Neural cell (in vitro differentiated cells): ENCODE measurements around the gene PCDH18. TPM values are rescaled to one million over a fixed set of nuclear protein-coding genes. Genes with fewer than 3 reads are reported as not detected.

Source experiments
- H2AFZ ChIP-seq: fragments of 200-600, 300-800 bp; sonication (generic), shearing (Covaris generic); 2 replicates; pipeline ENCODE4 v1.6.0; 2014; ENCODE audit warnings: low read depth, mild to moderate bottlenecking, antibody characterized with exemption, low read length, moderate library complexity
- H3F3A ChIP-seq: fragments of 200-600 bp; shearing (Covaris generic); 2 replicates; pipeline ENCODE4 v1.6.1; 2016; ENCODE audit warnings: mild to moderate bottlenecking, moderate library complexity, mixed read lengths, antibody characterized with exemption, low read length; ENCODE audit not compliant: insufficient read depth, poor library complexity, severe bottlenecking
- H3K27ac ChIP-seq: fragments of 200-600, 300-800 bp; sonication (generic), shearing (Covaris generic); 2 replicates; pipeline ENCODE4 v1.5.1; 2014; ENCODE audit warnings: mild to moderate bottlenecking, low read length, moderate library complexity
- H3K27me3 ChIP-seq: fragments of 300-800, 200-600 bp; sonication (generic), shearing (Covaris generic); 2 replicates; pipeline ENCODE4 v1.6.0; 2014; ENCODE audit warnings: mild to moderate bottlenecking, low read depth, low read length, moderate library complexity; ENCODE audit not compliant: insufficient read depth
- H3K36me3 ChIP-seq: fragments of 300-800, 200-600 bp; sonication (generic), shearing (Covaris generic); 2 replicates; pipeline ENCODE4 v1.5.1; 2014; ENCODE audit warnings: mild to moderate bottlenecking, antibody characterized with exemption, low read length, moderate library complexity; ENCODE audit not compliant: insufficient read depth
- H3K4me2 ChIP-seq: fragments of 300-800, 200-600 bp; sonication (generic), shearing (Covaris generic); 2 replicates; pipeline ENCODE4 v1.6.0; 2014; ENCODE audit warnings: mild to moderate bottlenecking, low read length
- H3K4me3 ChIP-seq: fragments of 300-800, 200-600 bp; sonication (generic), shearing (Covaris generic); 2 replicates; pipeline ENCODE4 v1.5.1; 2014; ENCODE audit warnings: mild to moderate bottlenecking, low read length, moderate library complexity
- H3K79me2 ChIP-seq: fragments of 200-600 bp; shearing (Covaris generic); replicated peaks from 2 replicates; pipeline ENCODE4 v1.6.0; 2014; ENCODE audit warnings: mild to moderate bottlenecking, low read length, moderate library complexity; ENCODE audit not compliant: insufficient read depth
- H3K9ac ChIP-seq: fragments of 300-800, 200-600 bp; sonication (generic), shearing (Covaris generic); 2 replicates; pipeline ENCODE4 v1.6.1; 2016; ENCODE audit warnings: mild to moderate bottlenecking, low read length, mixed read lengths
- H3K9me2 ChIP-seq: fragments of 200-600 bp; shearing (Covaris generic); 2 replicates; pipeline ENCODE4 v1.6.1; 2016; ENCODE audit warnings: mild to moderate bottlenecking, low read length, mixed read lengths; ENCODE audit not compliant: insufficient read depth
- H3K9me3 ChIP-seq: fragments of 200-600, 300-800 bp; sonication (generic), shearing (Covaris generic); 2 replicates; pipeline ENCODE4 v1.6.1; 2016; ENCODE audit warnings: mild to moderate bottlenecking, mixed run types, low read length, moderate library complexity, mixed read lengths
- H4K20me1 ChIP-seq: fragments of 200-600 bp; shearing (Covaris generic); 2 replicates; pipeline ENCODE4 v1.6.1; 2016; ENCODE audit warnings: mild to moderate bottlenecking, mixed run types; ENCODE audit not compliant: insufficient read depth
- EP300 ChIP-seq: fragments of 450-650 bp; conservative IDR thresholded peaks from 2 replicates; pipeline ENCODE4 v1.6.1; 2014; ENCODE audit warnings: antibody characterized with exemption, mild to moderate bottlenecking, moderate library complexity; ENCODE audit not compliant: poor library complexity, severe bottlenecking
- EZH2 ChIP-seq: fragments of 200-600, 300-800 bp; shearing (Covaris generic), sonication (generic); IDR thresholded peaks from 2 replicates; pipeline ENCODE4 v1.6.1; 2014; ENCODE audit warnings: antibody characterized with exemption, low read length, borderline replicate concordance, mild to moderate bottlenecking; ENCODE audit not compliant: insufficient read depth, poor library complexity, severe bottlenecking
- MXI1 ChIP-seq: fragments of 450-650 bp; conservative IDR thresholded peaks from 2 replicates; pipeline ENCODE4 v1.6.1; 2014; ENCODE audit warnings: antibody characterized with exemption, mild to moderate bottlenecking; ENCODE audit not compliant: poor library complexity, severe bottlenecking
- POLR2AphosphoS5 ChIP-seq: IDR thresholded peaks from 2 replicates; pipeline ENCODE4 v1.6.1; 2012
- RAD21 ChIP-seq: fragments of 450-650 bp; conservative IDR thresholded peaks from 2 replicates; pipeline ENCODE4 v1.6.1; 2014; ENCODE audit warnings: antibody characterized with exemption, mild to moderate bottlenecking, moderate library complexity
- SMC3 ChIP-seq: fragments of 450-650 bp; conservative IDR thresholded peaks from 2 replicates; pipeline ENCODE4 v1.6.1; 2014; ENCODE audit warnings: antibody characterized with exemption, mild to moderate bottlenecking, moderate library complexity; ENCODE audit not compliant: poor library complexity
- TAF1 ChIP-seq: IDR thresholded peaks from 2 replicates; pipeline ENCODE4 v1.6.1; 2012; ENCODE audit warnings: low read depth
- polyA plus RNA-seq: library from polyadenylated mRNA; depleted of rRNA; stranded (reverse); fragments of >200 nt; gene quantifications from 2 replicates; pipeline ENCODE4 v1.2.3, GENCODE V29; 2014
- TF ChIP-seq, protein P1 (sequence below): fragments of 450-650 bp; IDR thresholded peaks from 2 replicates; pipeline ENCODE4 v1.5.1; 2014; ENCODE audit warnings: antibody characterized with exemption, mild to moderate bottlenecking, moderate library complexity; ENCODE audit not compliant: poor library complexity, severe bottlenecking
- TF ChIP-seq, protein P2 (sequence below): IDR thresholded peaks from 2 replicates; pipeline ENCODE4 v1.6.1; 2012; ENCODE audit warnings: borderline replicate concordance

The PCDH18 gene
- polyA plus RNA-seq, 1 donor from 2014 or later, result 0.09 TPM

DNA sequence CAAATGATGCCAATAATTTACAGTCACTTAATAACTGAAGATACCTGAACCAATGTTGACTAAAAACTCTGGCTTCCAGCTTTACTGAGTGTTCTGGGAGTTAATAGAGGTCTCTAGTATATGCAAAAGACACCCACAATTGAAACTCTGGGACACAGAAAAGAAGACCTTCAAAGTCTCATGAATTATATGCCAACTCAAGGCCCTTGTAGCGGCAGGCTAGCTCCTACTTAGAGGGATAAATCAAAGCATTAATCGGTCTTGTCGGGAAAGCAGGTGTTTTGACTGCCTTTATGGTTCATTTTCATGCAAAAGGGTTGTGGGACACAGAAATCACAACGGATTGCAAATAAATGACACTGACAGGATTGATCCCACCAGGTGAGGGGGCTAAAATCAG lies 55.9 kb downstream of the PCDH18 start:
- Histone ChIP-seq H4K20me1 (no peaks in the 10 kb centered on the region), H3F3A (no peaks in the 10 kb centered on the region), H3K9me2 (no peaks in the 10 kb centered on the region), H3K27me3 (no peaks in the 10 kb centered on the region), H3K4me3 (no peak overlapping the region), H3K36me3 (no peaks in the 10 kb centered on the region), H3K27ac (no peak overlapping the region), H3K79me2 (no peaks in the 10 kb centered on the region), H3K9me3 (no peaks in the 10 kb centered on the region), H3K4me2 (no peak overlapping the region), H3K9ac (no peak overlapping the region), H2AFZ (no peak overlapping the region)
- TF ChIP-seq RAD21 (no peak), EZH2 (no peak), MXI1 (no peak)
- TF ChIP-seq, protein P1, sequence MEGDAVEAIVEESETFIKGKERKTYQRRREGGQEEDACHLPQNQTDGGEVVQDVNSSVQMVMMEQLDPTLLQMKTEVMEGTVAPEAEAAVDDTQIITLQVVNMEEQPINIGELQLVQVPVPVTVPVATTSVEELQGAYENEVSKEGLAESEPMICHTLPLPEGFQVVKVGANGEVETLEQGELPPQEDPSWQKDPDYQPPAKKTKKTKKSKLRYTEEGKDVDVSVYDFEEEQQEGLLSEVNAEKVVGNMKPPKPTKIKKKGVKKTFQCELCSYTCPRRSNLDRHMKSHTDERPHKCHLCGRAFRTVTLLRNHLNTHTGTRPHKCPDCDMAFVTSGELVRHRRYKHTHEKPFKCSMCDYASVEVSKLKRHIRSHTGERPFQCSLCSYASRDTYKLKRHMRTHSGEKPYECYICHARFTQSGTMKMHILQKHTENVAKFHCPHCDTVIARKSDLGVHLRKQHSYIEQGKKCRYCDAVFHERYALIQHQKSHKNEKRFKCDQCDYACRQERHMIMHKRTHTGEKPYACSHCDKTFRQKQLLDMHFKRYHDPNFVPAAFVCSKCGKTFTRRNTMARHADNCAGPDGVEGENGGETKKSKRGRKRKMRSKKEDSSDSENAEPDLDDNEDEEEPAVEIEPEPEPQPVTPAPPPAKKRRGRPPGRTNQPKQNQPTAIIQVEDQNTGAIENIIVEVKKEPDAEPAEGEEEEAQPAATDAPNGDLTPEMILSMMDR, result no peak

DNA sequence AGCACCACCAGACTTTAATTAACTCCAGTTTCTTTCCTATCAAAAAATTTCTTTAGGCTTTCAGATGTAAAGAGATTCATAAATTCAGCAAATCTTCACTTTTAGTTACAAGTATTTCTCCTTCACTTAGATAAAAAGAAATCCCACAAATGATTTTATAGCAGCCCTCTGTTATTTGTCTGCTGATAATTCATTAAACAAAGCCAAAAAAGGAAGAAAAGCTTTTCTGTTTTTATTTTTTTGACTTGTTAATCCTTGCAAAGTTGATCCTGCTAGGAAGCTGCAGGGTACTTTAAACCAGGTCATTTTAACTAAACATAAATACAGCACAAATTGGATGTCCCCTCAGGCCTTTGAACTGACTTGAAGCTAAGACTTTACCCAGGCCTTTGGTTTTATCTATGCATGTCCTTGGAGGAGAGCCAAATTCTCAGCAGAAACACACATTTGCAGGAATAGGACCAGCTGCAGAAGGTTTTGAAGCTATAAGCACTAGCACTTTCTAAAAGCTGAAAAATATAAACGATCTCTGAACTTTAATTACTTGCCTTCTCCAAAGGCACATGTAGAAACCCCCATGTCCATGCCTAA lies 57.5 kb downstream of the PCDH18 start:
- Histone ChIP-seq H3K4me3 (no peak overlapping the region), H3K9me2 (no peaks in the 10 kb centered on the region), H3F3A (no peaks in the 10 kb centered on the region), H3K27me3 (no peaks in the 10 kb centered on the region), H3K9me3 (no peaks in the 10 kb centered on the region), H3K4me2 (no peak overlapping the region), H2AFZ (no peak overlapping the region), H3K79me2 (no peaks in the 10 kb centered on the region), H3K36me3 (no peaks in the 10 kb centered on the region), H3K9ac (no peak overlapping the region), H4K20me1 (no peaks in the 10 kb centered on the region), H3K27ac (no peak overlapping the region)
- no peak for TF ChIP-seq EP300
- no peak for TF ChIP-seq SMC3
- TF ChIP-seq, protein P1, result no peak
- TF ChIP-seq POLR2AphosphoS5, result no peak
- TF ChIP-seq EZH2, result no peak
- TF ChIP-seq MXI1, result no peak
- TF ChIP-seq TAF1, result no peak
- no peak for TF ChIP-seq RAD21
- TF ChIP-seq, protein P2, sequence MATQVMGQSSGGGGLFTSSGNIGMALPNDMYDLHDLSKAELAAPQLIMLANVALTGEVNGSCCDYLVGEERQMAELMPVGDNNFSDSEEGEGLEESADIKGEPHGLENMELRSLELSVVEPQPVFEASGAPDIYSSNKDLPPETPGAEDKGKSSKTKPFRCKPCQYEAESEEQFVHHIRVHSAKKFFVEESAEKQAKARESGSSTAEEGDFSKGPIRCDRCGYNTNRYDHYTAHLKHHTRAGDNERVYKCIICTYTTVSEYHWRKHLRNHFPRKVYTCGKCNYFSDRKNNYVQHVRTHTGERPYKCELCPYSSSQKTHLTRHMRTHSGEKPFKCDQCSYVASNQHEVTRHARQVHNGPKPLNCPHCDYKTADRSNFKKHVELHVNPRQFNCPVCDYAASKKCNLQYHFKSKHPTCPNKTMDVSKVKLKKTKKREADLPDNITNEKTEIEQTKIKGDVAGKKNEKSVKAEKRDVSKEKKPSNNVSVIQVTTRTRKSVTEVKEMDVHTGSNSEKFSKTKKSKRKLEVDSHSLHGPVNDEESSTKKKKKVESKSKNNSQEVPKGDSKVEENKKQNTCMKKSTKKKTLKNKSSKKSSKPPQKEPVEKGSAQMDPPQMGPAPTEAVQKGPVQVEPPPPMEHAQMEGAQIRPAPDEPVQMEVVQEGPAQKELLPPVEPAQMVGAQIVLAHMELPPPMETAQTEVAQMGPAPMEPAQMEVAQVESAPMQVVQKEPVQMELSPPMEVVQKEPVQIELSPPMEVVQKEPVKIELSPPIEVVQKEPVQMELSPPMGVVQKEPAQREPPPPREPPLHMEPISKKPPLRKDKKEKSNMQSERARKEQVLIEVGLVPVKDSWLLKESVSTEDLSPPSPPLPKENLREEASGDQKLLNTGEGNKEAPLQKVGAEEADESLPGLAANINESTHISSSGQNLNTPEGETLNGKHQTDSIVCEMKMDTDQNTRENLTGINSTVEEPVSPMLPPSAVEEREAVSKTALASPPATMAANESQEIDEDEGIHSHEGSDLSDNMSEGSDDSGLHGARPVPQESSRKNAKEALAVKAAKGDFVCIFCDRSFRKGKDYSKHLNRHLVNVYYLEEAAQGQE, result no peak
